OCI-LY7 (cell line): ENCODE measurements around the gene MORN1. TPM values are rescaled to one million over a fixed set of nuclear protein-coding genes. Genes with fewer than 3 reads are reported as not detected.

Experiments
- BruUV-seq: library from RNA; stranded (reverse); fragments of 400-500 nt; replicated peaks from 2 replicates; lab custom pipeline; 2021; lab: Mats Ljungman, UMichigan
- CTCF ChIA-PET: fragments of 300-600 bp; sonication (Branson Sonifier 250); formaldehyde crosslinking; loops from one replicate; lab custom pipeline; 2022; ENCODE audit warnings: antibody characterized with exemption; ENCODE audit not compliant: unreplicated experiment; lab: Charles Lee
- POLR2A ChIA-PET: fragments of 300-600 bp; sonication (Branson Sonifier 250); formaldehyde crosslinking; loops from one replicate; lab custom pipeline; 2022; ENCODE audit warnings: antibody characterized with exemption; lab: Charles Lee
- DNase-seq: peaks from one replicate; pipeline ENCODE4 v3.0.0-alpha.2; 2015; ENCODE audit warnings: low spot score
- H2AFZ ChIP-seq: fragments of 200-600 bp; sonication (generic), shearing (Covaris generic); 2 replicates; pipeline ENCODE4 v1.6.1; 2014; ENCODE audit warnings: mild to moderate bottlenecking, antibody characterized with exemption, low read length, moderate library complexity
- H3K27ac ChIP-seq: fragments of 200-600 bp; sonication (generic); 2 replicates; pipeline ENCODE4 v1.5.1; 2014; ENCODE audit warnings: mixed run types, low read depth, mild to moderate bottlenecking, moderate library complexity, low read length, inconsistent platforms; ENCODE audit not compliant: poor library complexity, severe bottlenecking
- H3K36me3 ChIP-seq: fragments of 200-600 bp; sonication (generic); 2 replicates; pipeline ENCODE4 v1.6.1; 2014; ENCODE audit warnings: mild to moderate bottlenecking, antibody characterized with exemption, low read length, moderate library complexity, mixed read lengths; ENCODE audit not compliant: insufficient read depth
- H3K4me1 ChIP-seq: fragments of 200-600 bp; sonication (generic); 2 replicates; pipeline ENCODE4 v1.5.1; 2014; ENCODE audit warnings: mild to moderate bottlenecking, low read length; ENCODE audit not compliant: insufficient read depth, poor library complexity, severe bottlenecking
- H3K4me2 ChIP-seq: fragments of 200-600 bp; sonication (generic); 2 replicates; pipeline ENCODE4 v1.6.1; 2014; ENCODE audit warnings: mild to moderate bottlenecking, low read length
- H3K4me3 ChIP-seq: fragments of 200-600 bp; sonication (generic); 2 replicates; pipeline ENCODE4 v1.5.1; 2014; ENCODE audit warnings: mild to moderate bottlenecking, low read depth, low read length; ENCODE audit not compliant: poor library complexity, severe bottlenecking
- H3K79me2 ChIP-seq: fragments of 200-600 bp; sonication (generic); 2 replicates; pipeline ENCODE4 v1.6.1; 2016; ENCODE audit warnings: low read depth, mild to moderate bottlenecking, low read length, moderate library complexity, mixed read lengths; ENCODE audit not compliant: insufficient read depth
- H3K9me2 ChIP-seq: fragments of 200-600 bp; sonication (generic); 2 replicates; pipeline ENCODE4 v1.6.1; 2016; ENCODE audit warnings: mild to moderate bottlenecking, low read length, mixed read lengths; ENCODE audit not compliant: insufficient read depth
- H3K9me3 ChIP-seq: fragments of 200-600 bp; sonication (generic); 2 replicates; pipeline ENCODE4 v1.6.1; 2014; ENCODE audit warnings: mild to moderate bottlenecking, mixed run types, low read length, mixed read lengths
- H4K20me1 ChIP-seq: fragments of 200-600 bp; sonication (generic); 2 replicates; pipeline ENCODE4 v1.6.1; 2014; ENCODE audit warnings: mild to moderate bottlenecking, antibody characterized with exemption, low read length, moderate library complexity, mixed read lengths; ENCODE audit not compliant: insufficient read depth
- CTCF ChIP-seq: fragments of 200-600 bp; sonication (generic); conservative IDR thresholded peaks from 2 replicates; pipeline ENCODE4 v1.5.1; 2014; ENCODE audit warnings: mild to moderate bottlenecking, antibody characterized with exemption, low read length, moderate library complexity, mixed read lengths
- EZH2phosphoT487 ChIP-seq: fragments of 200-600 bp; sonication (generic); IDR thresholded peaks from 2 replicates; pipeline ENCODE4 v1.6.1; 2018; ENCODE audit warnings: low read depth, borderline replicate concordance, mild to moderate bottlenecking, mixed run types, antibody characterized with exemption, low read length, moderate library complexity, mixed read lengths
- intact Hi-C: fragments of 100-400 bp; cut with micrococcal nuclease; formaldehyde crosslinking; loops from one replicate; pipeline ENCODE4 v1.10.0; 2022; ENCODE audit not compliant: unreplicated experiment
- total RNA-seq, 2 experiments: library from RNA; depleted of rRNA in 1 of 2; stranded (reverse); fragments of >200 nt in 1 of 2; shearing (Covaris generic) in 1 of 2; gene quantifications; 2 replicates each; pipeline ENCODE4 v1.2.3, GENCODE V29; 2014 to 2022

The MORN1 gene
- total RNA-seq, 2 experiments from 2014 or later, result 13.1 to 29.7 TPM

DNA sequence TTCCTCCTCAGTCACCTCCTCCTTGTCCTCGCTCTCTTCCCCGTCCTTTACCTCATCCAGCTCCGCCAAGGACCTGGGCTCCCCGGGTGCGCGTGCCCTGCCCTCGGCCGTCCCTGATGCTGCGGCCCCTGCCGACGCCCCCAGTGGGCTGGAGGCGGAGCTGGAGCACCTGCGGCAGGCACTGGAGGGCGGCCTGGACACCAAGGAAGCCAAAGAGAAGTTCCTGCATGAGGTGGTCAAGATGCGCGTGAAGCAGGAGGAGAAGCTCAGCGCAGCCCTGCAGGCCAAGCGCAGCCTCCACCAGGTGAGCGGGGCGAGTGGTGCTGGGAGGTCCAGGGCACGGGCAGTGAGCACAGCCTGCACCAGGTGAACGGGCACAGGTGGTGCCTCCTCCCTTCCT lies 87.1 kb downstream of the MORN1 start:
- H2AFZ ChIP-seq, result no peak overlapping the region
- CTCF ChIA-PET, result interaction anchor here (1.0 kb wide), 1 partner anchor 109 kb away, joined by 3 read pairs; the partner anchor contains the start of gene FAAP20
- H3K79me2 ChIP-seq, result no peaks in the 10 kb centered on the region
- H4K20me1 ChIP-seq, result no peaks in the 10 kb centered on the region
- no peak overlapping the region for H3K27ac ChIP-seq
- BruUV-seq, result no TSS peak
- POLR2A ChIA-PET, result no interaction called here
- H3K9me2 ChIP-seq, result no peaks in the 10 kb centered on the region
- DNase-seq, result no peak
- intact Hi-C loops, result loop anchor here (5.0 kb wide), 1 partner anchor 107 kb away; no protein-coding TSS in a partner anchor
- H3K9me3 ChIP-seq, result no peaks in the 10 kb centered on the region
- H3K4me1 ChIP-seq, result peaks cover 25% of the 10 kb centered on the region
- H3K4me2 ChIP-seq, result no peak overlapping the region
- no peak overlapping the region for H3K4me3 ChIP-seq
- H3K36me3 ChIP-seq, result no peaks in the 10 kb centered on the region
- TF ChIP-seq EZH2phosphoT487, result no peak
- TF ChIP-seq CTCF, result no peak

- BruUV-seq, result no TSS peak
- no peak for DNase-seq
- no peak for TF ChIP-seq CTCF
- no peak overlapping the region for H3K4me3 ChIP-seq
- ChIA-PET CTCF (no interaction called here), POLR2A (no interaction called here)
- H3K27ac ChIP-seq, result no peak overlapping the region
- no peak overlapping the region for H3K4me2 ChIP-seq
- intact Hi-C loops, result loop anchor here (5.0 kb wide), 1 partner anchor 106 kb away; no protein-coding TSS in a partner anchor
- no peaks in the 10 kb centered on the region for H3K79me2 ChIP-seq
- no peaks in the 10 kb centered on the region for H3K36me3 ChIP-seq
- no peaks in the 10 kb centered on the region for H4K20me1 ChIP-seq
- H3K9me3 ChIP-seq, result no peaks in the 10 kb centered on the region
- H2AFZ ChIP-seq, result no peak overlapping the region
- H3K4me1 ChIP-seq, result peaks cover 26% of the 10 kb centered on the region
- no peaks in the 10 kb centered on the region for H3K9me2 ChIP-seq
Measured at GRCh38 chr1:2303781-2304180, 87.6 kb downstream of the MORN1 start.

GRCh38 chr1:2303016-2303775 lies 88.2 kb downstream of the MORN1 start:
- no peak overlapping the region for H2AFZ ChIP-seq

More at GRCh38 chr1:2303016-2303775, 88.2 kb downstream of the MORN1 start:
- Histone ChIP-seq H4K20me1 (no peaks in the 10 kb centered on the region), H3K79me2 (no peaks in the 10 kb centered on the region), H3K4me2 (no peak overlapping the region), H3K9me2 (no peaks in the 10 kb centered on the region), H3K4me3 (no peak overlapping the region), H3K36me3 (no peaks in the 10 kb centered on the region), H3K4me1 (peaks cover 26% of the 10 kb centered on the region), H3K9me3 (no peaks in the 10 kb centered on the region), H3K27ac (no peak overlapping the region)
- TF ChIP-seq EZH2phosphoT487, result no peak
- TF ChIP-seq CTCF, result no peak
- no peak for DNase-seq
- intact Hi-C loops, result loop anchor here (5.0 kb wide), 1 partner anchor 106 kb away; no protein-coding TSS in a partner anchor
- no TSS peak for BruUV-seq
- POLR2A ChIA-PET, result no interaction called here
- CTCF ChIA-PET, result no interaction called here
